Omental fat pad (tissue), 4 donors: ENCODE data around the gene WWTR1. TPM values are rescaled to one million over a fixed set of nuclear protein-coding genes. Genes with fewer than 3 reads are reported as not detected.

Source experiments
- ATAC-seq: fragments of 150-250 bp; one replicate; pipeline ENCODE4 v1.9.1; 2016; ENCODE audit warnings: mild to moderate bottlenecking, moderate library complexity; ENCODE audit not compliant: low FRiP score
- DNase-seq: peaks from one replicate; pipeline ENCODE4 v3.0.0-alpha.2; 2019; ENCODE audit warnings: low spot score
- CTCF ChIP-seq, 3 donors: fragments of 450-650 bp; IDR thresholded peaks; one replicate each; pipeline ENCODE4 v1.5.1; 2016 to 2017; ENCODE audit warnings: antibody characterized with exemption in 3 of 3, mild to moderate bottlenecking in 3 of 3, moderate library complexity in 2 of 3
- total RNA-seq, 4 donors: library from RNA; depleted of rRNA; stranded (reverse); fragments of >200 nt; gene quantifications; one replicate each; pipeline ENCODE4 v1.1.0, GENCODE V29; 2016

WWTR1 gene
- total RNA-seq, 4 donors from 2014 or later = 57.4 to 130 (median 77.7) TPM

- TF ChIP-seq CTCF (IDR thresholded peaks at IDR 0.05) = no peak
- ATAC-seq (no peak), DNase-seq (no peak)
These were observed 1.8 kb downstream of the WWTR1 start for GRCh38 chr3:149655826-149656574.

GRCh38 chr3:149654188-149654601, 3.6 kb downstream of the WWTR1 start:
- DNase-seq = no peak
- no peak for TF ChIP-seq CTCF (IDR thresholded peaks at IDR 0.05)
- no peak for ATAC-seq

- no peak for DNase-seq
- no peak for TF ChIP-seq CTCF (IDR thresholded peaks at IDR 0.05)
- ATAC-seq = no peak
These were observed 4.3 kb downstream of the WWTR1 start for GRCh38 chr3:149653564-149653963.

DNA sequence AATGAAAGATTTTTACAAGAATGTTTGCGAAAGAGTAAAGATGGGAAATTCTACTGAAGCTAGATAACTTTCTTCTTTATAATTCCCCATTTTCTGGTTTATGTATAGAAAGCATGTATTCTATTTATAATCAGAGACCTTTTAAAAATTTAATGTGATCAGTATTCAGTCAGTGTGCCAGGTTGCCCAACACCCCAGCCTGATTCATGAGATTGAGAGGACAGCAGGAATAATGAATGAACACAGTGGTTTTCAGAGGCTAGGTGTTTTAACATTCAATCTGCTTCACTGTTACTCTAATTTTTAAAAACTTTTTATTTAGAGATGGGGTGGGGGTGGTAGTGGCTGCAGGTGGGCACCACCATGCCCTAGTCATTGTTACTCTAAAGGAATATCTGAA, 4.7 kb downstream of the WWTR1 start:
- no peak for DNase-seq
- no peak for ATAC-seq
- TF ChIP-seq CTCF (IDR thresholded peaks at IDR 0.05) = no peak

GRCh38 chr3:149650828-149651227, 7.0 kb downstream of the WWTR1 start:
- DNase-seq (no peak), ATAC-seq (no peak)
- TF ChIP-seq CTCF (IDR thresholded peaks at IDR 0.05) = no peak

DNA sequence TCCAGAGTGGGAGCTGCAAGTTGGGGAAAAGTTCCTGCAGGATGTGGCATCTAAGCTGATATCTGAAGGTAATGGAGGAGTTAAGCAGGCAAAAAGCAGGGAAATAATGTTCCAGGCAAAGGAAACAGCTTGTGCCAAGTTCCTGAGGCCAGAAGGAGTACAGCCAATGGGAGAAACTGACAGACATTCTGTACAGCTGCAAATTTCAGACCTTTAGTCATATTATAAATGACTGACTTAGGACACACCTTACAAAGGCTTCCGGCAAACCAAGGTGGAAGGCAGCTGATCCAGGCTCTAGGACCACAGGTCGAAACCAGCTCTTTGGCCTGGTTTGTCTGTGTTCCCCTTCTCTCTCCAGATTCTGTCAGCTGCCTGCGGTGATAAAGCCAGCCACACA, 9.3 kb downstream of the WWTR1 start:
- ATAC-seq (peak; percentile 82), DNase-seq (no peak)
- no peak for TF ChIP-seq CTCF (IDR thresholded peaks at IDR 0.05)

DNA sequence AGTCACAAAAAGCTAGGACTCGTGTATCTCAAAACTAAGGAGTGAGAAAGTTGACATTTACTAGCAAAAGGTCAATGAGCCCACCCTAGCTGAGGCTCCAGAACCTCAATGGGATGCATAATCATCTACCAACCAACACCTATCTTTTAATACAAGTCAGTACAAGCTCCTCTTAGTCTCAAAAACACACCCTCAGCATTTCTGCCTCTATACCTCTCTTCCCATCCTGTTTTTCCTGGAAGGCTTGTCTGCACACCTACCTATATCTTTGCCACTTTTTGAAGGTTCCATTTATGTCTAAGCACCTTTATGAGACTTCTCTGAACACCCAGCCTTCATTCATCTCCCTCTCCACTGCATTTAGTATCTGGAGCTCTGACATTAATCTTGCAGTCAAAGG, 10.0 kb downstream of the WWTR1 start:
- TF ChIP-seq CTCF (IDR thresholded peaks at IDR 0.05) = no peak
- ATAC-seq (no peak), DNase-seq (no peak)
